NCI-H345 treated with DMSO at 0.1 percent for 48 hours (cell line): Measurements from ENCODE around the gene ERRFI1.

Experiments used
- DNase-seq: peaks from one replicate; lab custom pipeline; 2025; ENCODE audit not compliant: unreplicated experiment; lab: John Stamatoyannopoulos, UW

ERRFI1 gene

GRCh38 chr1:8046391-8046790 lies 20.3 kb upstream of the ERRFI1 start:
- DNase-seq = no peak

- no peak for DNase-seq
These were observed 17.5 kb upstream of the ERRFI1 start for GRCh38 chr1:8043621-8044020.

GRCh38 chr1:8042134-8042533 lies 16.0 kb upstream of the ERRFI1 start:
- DNase-seq = no peak

GRCh38 chr1:8040586-8040985 lies 14.5 kb upstream of the ERRFI1 start:
- DNase-seq = peak; percentile 40

GRCh38 chr1:8039071-8039470 lies 13.0 kb upstream of the ERRFI1 start:
- no peak for DNase-seq

GRCh38 chr1:8035289-8035688 lies 9.2 kb upstream of the ERRFI1 start:
- no peak for DNase-seq

- no peak for DNase-seq
These were observed 7.2 kb upstream of the ERRFI1 start for GRCh38 chr1:8033322-8033721.

GRCh38 chr1:8032366-8032910 lies 6.3 kb upstream of the ERRFI1 start:
- DNase-seq = no peak

- peak; percentile 21 for DNase-seq
These were observed 5.2 kb upstream of the ERRFI1 start for GRCh38 chr1:8031176-8031785.

- no peak for DNase-seq
These were observed 2.4 kb upstream of the ERRFI1 start for GRCh38 chr1:8028571-8028910.

GRCh38 chr1:8027748-8028570 lies 1.9 kb upstream of the ERRFI1 start:
- DNase-seq = no peak

GRCh38 chr1:8026976-8027747 lies 1.1 kb upstream of the ERRFI1 start:
- no peak for DNase-seq

- no peak for DNase-seq
These were observed 401 bp downstream of the ERRFI1 start for GRCh38 chr1:8025671-8026144.

GRCh38 chr1:8025061-8025670 lies 943 bp downstream of the ERRFI1 start:
- DNase-seq = no peak

GRCh38 chr1:8024329-8024728 lies 1.8 kb downstream of the ERRFI1 start:
- DNase-seq = no peak

- no peak for DNase-seq
These were observed 2.2 kb downstream of the ERRFI1 start for GRCh38 chr1:8023995-8024313.

GRCh38 chr1:8023287-8023994 lies 2.7 kb downstream of the ERRFI1 start:
- no peak for DNase-seq

- DNase-seq = no peak
These were observed 3.5 kb downstream of the ERRFI1 start for GRCh38 chr1:8022395-8023286.

GRCh38 chr1:8021676-8022266 lies 4.3 kb downstream of the ERRFI1 start:
- DNase-seq = no peak
